ENCODE results near the gene LST1.

LST1 gene

DNA sequence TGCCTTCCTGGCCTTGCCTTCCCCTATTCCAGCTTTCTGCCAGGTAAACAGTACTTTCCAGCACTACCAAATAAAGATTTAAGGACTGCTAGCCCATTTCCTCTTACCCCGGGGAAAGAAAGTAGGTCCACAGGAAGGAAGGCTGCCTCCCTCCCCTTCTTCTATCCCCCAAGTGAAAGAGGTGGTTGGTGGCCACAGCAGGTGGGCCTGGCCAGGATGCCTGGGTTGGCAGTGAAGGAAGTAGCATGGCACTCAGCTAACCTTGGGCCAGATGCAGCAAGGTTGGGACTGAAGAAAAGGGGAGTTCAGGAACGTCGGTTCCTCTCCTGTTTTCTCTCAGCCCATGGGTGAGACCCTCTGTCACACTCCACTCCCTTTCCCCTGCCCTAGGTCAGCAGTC lies 29.8 kb upstream of the LST1 start:
- TF ChIP-seq CTCF (IDR thresholded peaks at IDR 0.05; ENCODE audit: low read depth, low read length) = no peak
- no peak for DNase-seq (ENCODE audit: extremely low read depth, low read depth)

- no peak for DNase-seq (ENCODE audit: extremely low read depth, low read depth)
- no peak for TF ChIP-seq CTCF (IDR thresholded peaks at IDR 0.05; ENCODE audit: low read depth, low read length)
These were observed 28.4 kb upstream of the LST1 start for GRCh38 chr6:31557443-31558317.

DNA sequence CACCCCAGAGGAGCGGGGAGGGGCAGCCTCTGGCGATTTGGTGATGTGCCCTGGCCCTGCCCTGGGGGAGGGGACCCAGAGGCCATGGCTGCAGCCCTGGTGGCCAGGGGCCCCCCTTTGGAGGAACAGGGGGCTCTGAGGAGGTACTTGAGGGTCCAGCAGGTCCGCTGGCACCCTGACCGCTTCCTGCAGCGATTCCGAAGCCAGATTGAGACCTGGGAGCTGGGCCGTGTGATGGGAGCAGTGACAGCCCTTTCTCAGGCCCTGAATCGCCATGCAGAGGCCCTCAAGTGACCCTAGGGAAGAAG lies 27.8 kb upstream of the LST1 start:
- no peak for TF ChIP-seq CTCF (IDR thresholded peaks at IDR 0.05; ENCODE audit: low read depth, low read length)
- no peak for DNase-seq (ENCODE audit: extremely low read depth, low read depth)

DNA sequence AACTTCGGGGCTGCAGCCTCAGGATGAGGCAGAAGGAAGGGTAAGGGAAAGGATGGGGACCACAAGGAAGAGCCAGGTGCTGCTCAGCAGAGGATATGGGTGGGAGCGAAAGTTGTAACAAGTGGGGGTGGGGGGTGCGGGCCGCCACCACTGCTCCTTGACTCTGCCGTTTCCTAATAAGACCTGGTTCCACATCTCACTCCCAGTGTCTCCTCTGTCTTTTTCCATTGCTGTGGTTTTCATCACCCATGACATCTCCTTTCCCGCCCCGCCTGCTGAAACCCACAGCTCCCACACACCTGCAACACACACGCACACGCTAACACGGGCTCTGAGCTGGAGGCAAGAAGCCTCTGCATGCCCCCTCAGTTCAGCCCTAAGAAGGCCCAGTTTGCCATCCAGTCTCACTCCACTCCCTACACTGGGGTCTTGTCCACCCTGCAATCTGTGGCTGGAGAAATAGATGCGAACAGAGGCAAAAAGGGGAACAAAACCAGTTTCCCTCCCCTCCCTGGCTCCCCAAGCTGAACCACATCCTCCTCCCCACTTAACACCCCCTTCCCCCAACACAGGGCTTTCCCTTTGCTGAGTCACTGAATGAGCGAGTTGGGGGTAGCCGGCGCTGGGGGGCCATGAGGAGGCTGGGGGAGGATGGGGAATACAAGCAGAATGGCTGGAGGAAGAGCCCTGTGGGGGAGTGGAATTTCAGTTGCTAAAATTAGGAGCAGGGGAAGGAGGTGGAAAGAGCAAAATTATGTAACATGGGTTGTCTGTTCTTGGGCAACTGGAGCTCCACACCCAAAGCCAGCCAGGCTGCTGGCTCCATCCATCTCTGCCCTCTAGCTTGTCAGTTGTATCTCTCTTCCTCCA lies 27.2 kb upstream of the LST1 start:
- no peak for TF ChIP-seq CTCF (IDR thresholded peaks at IDR 0.05; ENCODE audit: low read depth, low read length)
- DNase-seq (ENCODE audit: extremely low read depth, low read depth) = no peak

DNA sequence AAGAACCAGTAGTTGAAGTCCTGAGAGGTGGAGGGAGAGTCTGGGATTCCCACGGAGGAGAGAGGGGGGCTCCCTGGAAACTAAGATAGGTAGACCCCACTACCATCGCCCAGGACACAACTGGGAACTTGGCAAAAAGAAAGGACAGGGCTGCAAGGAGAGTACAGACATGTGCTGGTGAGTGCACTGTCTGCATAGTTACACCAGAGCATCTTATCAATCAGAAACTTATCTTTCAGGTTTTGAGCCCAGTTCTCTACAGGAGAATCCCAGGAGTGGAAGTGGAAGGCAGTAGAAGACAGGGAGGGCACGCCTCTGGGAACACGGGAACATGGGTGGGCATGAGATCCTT lies 26.5 kb upstream of the LST1 start:
- no peak for TF ChIP-seq CTCF (IDR thresholded peaks at IDR 0.05; ENCODE audit: low read depth, low read length)
- DNase-seq (ENCODE audit: extremely low read depth, low read depth) = no peak

DNA sequence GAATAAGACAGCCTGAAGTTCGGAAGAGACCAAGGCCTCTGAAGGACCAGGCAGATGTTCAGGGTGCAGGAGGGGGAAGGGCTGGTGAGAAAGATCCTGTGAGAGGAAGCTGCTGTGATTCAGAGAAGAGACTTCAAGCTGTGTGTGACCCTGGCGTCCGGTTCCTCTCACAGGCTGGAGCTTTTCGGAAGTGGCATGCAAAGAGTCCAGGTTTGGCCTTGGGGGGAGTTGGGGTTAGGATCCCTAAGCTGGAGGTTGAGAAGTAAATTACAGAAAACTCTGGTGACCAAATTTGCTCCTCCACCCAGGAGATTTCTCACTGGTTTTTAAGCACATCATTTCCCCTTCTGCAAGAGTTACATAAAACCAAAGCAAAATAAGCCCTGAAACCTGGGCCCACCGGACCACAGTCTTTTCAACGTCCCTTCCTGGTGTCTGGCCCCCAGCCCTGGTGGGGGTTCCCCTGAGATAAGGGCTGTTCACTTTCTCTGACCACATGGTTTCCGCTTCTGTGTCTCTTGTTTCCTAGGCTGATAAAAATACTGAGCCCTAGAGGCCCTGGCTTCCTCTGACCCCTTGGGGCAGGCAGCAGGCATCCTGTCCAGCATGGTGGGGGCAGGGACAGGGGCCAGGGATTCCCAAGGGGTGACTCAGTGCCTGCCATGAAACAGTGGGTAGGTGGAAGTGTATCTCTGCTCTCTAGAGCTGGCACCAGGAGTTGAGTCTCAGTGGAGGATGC lies 25.9 kb upstream of the LST1 start:
- no peak for DNase-seq (ENCODE audit: extremely low read depth, low read depth)
- TF ChIP-seq CTCF (IDR thresholded peaks at IDR 0.05; ENCODE audit: low read depth, low read length) = no peak

- no peak for DNase-seq (ENCODE audit: extremely low read depth, low read depth)
- TF ChIP-seq CTCF (IDR thresholded peaks at IDR 0.05; ENCODE audit: low read depth, low read length) = no peak
These were observed 25.4 kb upstream of the LST1 start for GRCh38 chr6:31560697-31561058.

Data from AG09319 (cell line).